OCI-LY1 (cell line): Measurements from ENCODE around the gene WNT16.

ENCODE experiments used
- H2AFZ ChIP-seq: fragments of 200-600 bp; sonication (generic), shearing (Covaris generic); 2 replicates; pipeline ENCODE4 v1.6.0; 2014; ENCODE audit warnings: antibody characterized with exemption, mild to moderate bottlenecking, low read length
- H3F3A ChIP-seq: fragments of 200-600 bp; sonication (generic), shearing (Covaris generic); 2 replicates; pipeline ENCODE4 v1.6.0; 2014; ENCODE audit warnings: mild to moderate bottlenecking, antibody characterized with exemption, low read length, moderate library complexity; ENCODE audit not compliant: insufficient read depth
- H3K27ac ChIP-seq: fragments of 200-600 bp; sonication (generic); 2 replicates; pipeline ENCODE4 v1.5.1; 2014; ENCODE audit warnings: low read length, mixed run types, mild to moderate bottlenecking, low read depth; ENCODE audit not compliant: poor library complexity, severe bottlenecking
- H3K27me3 ChIP-seq: fragments of 200-600 bp; sonication (generic); 2 replicates; pipeline ENCODE4 v1.6.0; 2014; ENCODE audit warnings: antibody characterized with exemption, mild to moderate bottlenecking, low read length, moderate library complexity; ENCODE audit not compliant: insufficient read depth
- H3K36me3 ChIP-seq: fragments of 200-600 bp; sonication (generic); 2 replicates; pipeline ENCODE4 v1.6.1; 2014; ENCODE audit warnings: mild to moderate bottlenecking, antibody characterized with exemption, low read length, moderate library complexity, mixed read lengths; ENCODE audit not compliant: insufficient read depth
- H3K4me1 ChIP-seq: fragments of 200-600 bp; sonication (generic); 2 replicates; pipeline ENCODE4 v1.5.1; 2014; ENCODE audit warnings: mild to moderate bottlenecking, low read length, moderate library complexity; ENCODE audit not compliant: insufficient read depth, severe bottlenecking
- H3K4me2 ChIP-seq: fragments of 200-600 bp; sonication (generic), shearing (Covaris generic); 2 replicates; pipeline ENCODE4 v1.6.1; 2014; ENCODE audit warnings: low read length
- H3K4me3 ChIP-seq: fragments of 200-600 bp; sonication (generic); 2 replicates; pipeline ENCODE4 v1.5.1; 2014; ENCODE audit warnings: low read length, low read depth, mild to moderate bottlenecking, mixed read lengths; ENCODE audit not compliant: poor library complexity, severe bottlenecking
- H3K79me2 ChIP-seq: fragments of 200-600 bp; shearing (Covaris generic); 2 replicates; pipeline ENCODE4 v1.6.1; 2016; ENCODE audit warnings: mixed run types, low read length, mixed read lengths; ENCODE audit not compliant: insufficient read depth
- H3K9ac ChIP-seq: fragments of 200-600 bp; sonication (generic), shearing (Covaris generic); 2 replicates; pipeline ENCODE4 v1.6.1; 2014; ENCODE audit warnings: mild to moderate bottlenecking, low read length, mixed read lengths
- H3K9me2 ChIP-seq: fragments of 200-600 bp; sonication (generic), shearing (Covaris generic); 2 replicates; pipeline ENCODE4 v1.6.1; 2014; ENCODE audit warnings: low read depth, mild to moderate bottlenecking, low read length, mixed read lengths
- H3K9me3 ChIP-seq: fragments of 200-600 bp; shearing (Covaris generic); 2 replicates; pipeline ENCODE4 v1.6.1; 2014; ENCODE audit warnings: low read length, mixed read lengths
- H4K20me1 ChIP-seq: fragments of 200-600 bp; sonication (generic), shearing (Covaris generic); 2 replicates; pipeline ENCODE4 v1.6.0; 2016; ENCODE audit warnings: mild to moderate bottlenecking, low read length; ENCODE audit not compliant: insufficient read depth
- CTCF ChIP-seq: fragments of 200-600 bp; sonication (generic), shearing (Covaris generic); IDR thresholded peaks from 2 replicates; pipeline ENCODE4 v1.5.1; 2017; ENCODE audit warnings: mild to moderate bottlenecking, antibody characterized with exemption, low read length, moderate library complexity, mixed read lengths
- EZH2 ChIP-seq: fragments of 200-600 bp; sonication (generic), shearing (Covaris generic); IDR thresholded peaks from 2 replicates; pipeline ENCODE4 v1.8.0; 2017; ENCODE audit warnings: borderline replicate concordance, mixed run types, mild to moderate bottlenecking, antibody characterized with exemption, low read length, moderate library complexity, mixed read lengths

The WNT16 gene

GRCh38 chr7:121388950-121389349, 60.1 kb downstream of the WNT16 start:
- Histone ChIP-seq H3K9me3 (no peaks in the 10 kb centered on the region), H3F3A (peaks cover 4% of the 10 kb centered on the region; the same call in 1 of the 2 replicates), H3K9ac (no peak overlapping the region), H2AFZ (no peak overlapping the region), H3K4me2 (peak overlapping the region; percentile 1; the same call in 1 of the 2 replicates), H3K27ac (peak overlapping the region; percentile 40), H3K36me3 (peaks cover 14% of the 10 kb centered on the region), H4K20me1 (no peaks in the 10 kb centered on the region), H3K4me3 (no peak overlapping the region), H3K9me2 (no peaks in the 10 kb centered on the region), H3K4me1 (peaks cover 89% of the 10 kb centered on the region), H3K79me2 (peaks cover 97% of the 10 kb centered on the region), H3K27me3 (no peaks in the 10 kb centered on the region)
- no peak for TF ChIP-seq EZH2
- TF ChIP-seq CTCF, result no peak

- Histone ChIP-seq H3K4me2 (peak overlapping the region; percentile 4; the same call in 1 of the 2 replicates), H3K9me3 (no peaks in the 10 kb centered on the region), H3K4me1 (peaks cover 88% of the 10 kb centered on the region), H3K27ac (peak overlapping the region; percentile 40), H3K36me3 (peaks cover 14% of the 10 kb centered on the region), H2AFZ (no peak overlapping the region), H3K9me2 (no peaks in the 10 kb centered on the region), H3K4me3 (no peak overlapping the region), H3F3A (peaks cover 5% of the 10 kb centered on the region; the same call in 1 of the 2 replicates), H3K27me3 (no peaks in the 10 kb centered on the region), H3K79me2 (peaks cover 97% of the 10 kb centered on the region), H3K9ac (no peak overlapping the region), H4K20me1 (no peaks in the 10 kb centered on the region)
- TF ChIP-seq CTCF (no peak), EZH2 (no peak)
These were observed 61.3 kb downstream of the WNT16 start for GRCh38 chr7:121390109-121390508.

GRCh38 chr7:121390617-121391016, 61.8 kb downstream of the WNT16 start:
- Histone ChIP-seq H3K4me2 (peak overlapping the region; percentile 32; the same call in 1 of the 2 replicates), H3K9me2 (no peaks in the 10 kb centered on the region), H3K36me3 (peaks cover 14% of the 10 kb centered on the region), H4K20me1 (no peaks in the 10 kb centered on the region), H3K27me3 (no peaks in the 10 kb centered on the region), H3K4me1 (peaks cover 83% of the 10 kb centered on the region), H2AFZ (no peak overlapping the region), H3K9ac (no peak overlapping the region), H3K79me2 (peaks cover 97% of the 10 kb centered on the region), H3K4me3 (no peak overlapping the region), H3K9me3 (no peaks in the 10 kb centered on the region), H3F3A (peaks cover 5% of the 10 kb centered on the region; the same call in 1 of the 2 replicates), H3K27ac (peak overlapping the region; percentile 40)
- no peak for TF ChIP-seq EZH2
- no peak for TF ChIP-seq CTCF
